ENCODE data around the gene RIN2. TPM values are rescaled to one million over a fixed set of nuclear protein-coding genes. Genes with fewer than 3 reads are reported as not detected.

RIN2 gene
- total and polyA plus RNA-seq, 2 of the 13 experiments (the other 11 are each of a cell fraction or from before 2014, with no cell fraction given), result 2.5 to 5.1 TPM

DNA sequence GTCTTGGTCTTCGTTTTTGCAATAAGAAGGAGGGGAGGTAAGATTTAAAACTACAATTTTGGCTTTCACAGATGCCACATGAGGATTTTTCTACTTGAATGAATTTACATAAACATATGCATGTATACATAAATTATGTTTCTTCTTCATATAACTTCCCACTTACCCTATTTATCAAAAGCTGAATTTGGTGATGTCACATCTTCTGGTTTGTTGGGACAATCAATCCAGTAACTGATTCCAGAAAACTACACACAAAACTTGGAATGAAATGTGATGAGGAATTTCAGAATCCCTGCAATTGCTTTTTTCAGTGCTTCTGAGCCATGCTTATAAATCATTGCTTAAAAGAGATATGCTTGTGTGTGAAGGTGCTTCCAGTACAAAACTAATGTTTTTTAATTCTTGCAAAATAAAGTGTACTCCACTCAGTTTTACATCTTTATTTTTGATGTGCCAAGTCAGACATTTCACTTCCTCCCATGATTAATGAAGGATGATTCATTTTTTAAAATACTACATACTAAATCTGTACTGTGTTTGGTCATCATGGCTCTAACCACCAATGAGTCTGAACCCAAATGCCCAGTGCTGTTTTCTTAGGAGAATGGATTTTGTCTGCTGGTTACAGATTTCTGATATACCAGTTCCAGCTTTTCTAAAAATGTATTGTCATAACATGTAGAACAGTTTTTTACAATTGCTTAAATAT lies 32.1 kb upstream of the RIN2 start:
- no peak overlapping the region for H3K4me2 ChIP-seq (ENCODE audit: low read depth, low read length)
- TF ChIP-seq MYPOP (CRISPR knock-in tag; IDR thresholded peaks at IDR 0.05) (no peak), ETV5 (CRISPR knock-in tag; IDR thresholded peaks at IDR 0.05; ENCODE audit: borderline replicate concordance) (no peak), ZNF20 (CRISPR knock-in tag; IDR thresholded peaks at IDR 0.05) (no peak)
- no peak overlapping the region for H3K4me3 ChIP-seq (replicated peaks in 1 of 3; ENCODE audit: insufficient read depth in 1 of 3, low read depth in 2 of 3, low read length in 3 of 3)
- no peaks in the 10 kb centered on the region for H3K36me3 ChIP-seq (replicated peaks in 1 of 2; ENCODE audit: control insufficient read depth in 1 of 2, insufficient read depth in 2 of 2, low read length in 2 of 2)
- no peak overlapping the region for H3K27ac ChIP-seq (ENCODE audit: extremely low read length, insufficient read depth, low read length)
- CTCF ChIA-PET (ENCODE audit: low intra/inter-chr PET ratio, low total read pairs), result no interaction called here
- intact Hi-C loops (cut with micrococcal nuclease; ENCODE audit: unreplicated experiment) (no loop called here), in situ Hi-C loops (cut with HindIII; ENCODE audit: extremely low pct_ligation_motif_present, low pct_unique_long_range_greater_than_20kb) (no loop called here)
- no peaks in the 10 kb centered on the region for H4K20me1 ChIP-seq (ENCODE audit: insufficient read depth, low read length)
- ATAC-seq (no peak), FAIRE-seq (peak; percentile 8), DNase-seq (ENCODE audit: low spot score) (no peak)
- H3K9me3 ChIP-seq (ENCODE audit: low read length), result no peaks in the 10 kb centered on the region
- H3K9ac ChIP-seq (ENCODE audit: insufficient read depth, low read depth, low read length), result no peak overlapping the region
- no peak overlapping the region for H2AFZ ChIP-seq (ENCODE audit: low read length)
- H3K27me3 ChIP-seq (ENCODE audit: control insufficient read depth in 1 of 2, insufficient read depth in 2 of 2, low read length in 2 of 2), result peaks cover 1 to 32% of the 10 kb centered on the region in 2 experiments; a peak in 3 of 5 replicates
- no TSS peak for BruUV-seq (replicated peaks)
- no peaks in the 10 kb centered on the region for H3K4me1 ChIP-seq (ENCODE audit: insufficient read depth, low read length)
- no peaks in the 10 kb centered on the region for H3K79me2 ChIP-seq (ENCODE audit: insufficient read depth, low read length)
- POLR2A ChIA-PET, result no interaction called here
- WGBS (ENCODE audit: low lambda C conversion rate), result 0% methylated on average over 1 of the region's 1 CpG

DNA sequence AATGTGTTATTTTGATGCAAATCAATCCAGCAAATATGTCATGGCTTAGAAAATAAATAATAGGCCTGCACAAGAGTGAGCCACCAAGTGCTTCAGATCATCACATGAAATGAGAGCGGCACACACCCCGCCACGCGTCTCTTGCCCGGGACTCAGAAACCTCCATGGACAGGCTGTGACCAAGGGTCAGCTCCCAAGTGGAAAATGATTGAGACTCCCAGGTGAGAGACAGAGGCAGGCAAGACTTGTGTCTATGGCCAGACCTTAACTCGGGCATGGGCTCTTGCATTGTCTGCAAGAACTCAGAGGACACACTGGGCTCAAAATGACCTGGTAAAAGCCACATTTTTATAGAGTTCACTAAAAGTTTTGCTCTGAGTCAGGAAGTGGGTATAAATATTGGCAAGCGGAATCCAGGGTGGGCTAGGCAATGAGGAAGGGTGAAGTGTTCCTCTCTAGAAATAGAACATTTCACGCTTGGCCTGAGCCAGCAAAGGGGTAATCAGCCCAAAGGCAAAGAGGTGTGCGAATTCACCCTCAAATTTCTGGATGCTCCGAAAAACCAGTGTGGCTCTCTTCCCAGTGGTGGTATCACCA lies 30.7 kb upstream of the RIN2 start:
- no peaks in the 10 kb centered on the region for H4K20me1 ChIP-seq (ENCODE audit: insufficient read depth, low read length)
- BruUV-seq (replicated peaks), result no TSS peak
- ChIA-PET CTCF (ENCODE audit: low intra/inter-chr PET ratio, low total read pairs) (no interaction called here), POLR2A (no interaction called here)
- H3K4me1 ChIP-seq (ENCODE audit: insufficient read depth, low read length), result no peaks in the 10 kb centered on the region
- peaks cover 1 to 21% of the 10 kb centered on the region in 2 experiments; a peak in 2 of 5 replicates for H3K27me3 ChIP-seq (ENCODE audit: control insufficient read depth in 1 of 2, insufficient read depth in 2 of 2, low read length in 2 of 2)
- H3K4me3 ChIP-seq (replicated peaks in 1 of 3; ENCODE audit: insufficient read depth in 1 of 3, low read depth in 2 of 3, low read length in 3 of 3), result no peak overlapping the region
- TF ChIP-seq ZNF12 (CRISPR knock-in tag; IDR thresholded peaks at IDR 0.05) (no peak), SP4 (CRISPR knock-in tag; IDR thresholded peaks at IDR 0.05) (no peak), JDP2 (CRISPR knock-in tag; IDR thresholded peaks at IDR 0.05; ENCODE audit: borderline replicate concordance) (no peak), ZNF264 (CRISPR knock-in tag; IDR thresholded peaks at IDR 0.05) (no peak), ZMYM4 (CRISPR knock-in tag; IDR thresholded peaks at IDR 0.05) (no peak)
- TF ChIP-seq, protein P1, sequence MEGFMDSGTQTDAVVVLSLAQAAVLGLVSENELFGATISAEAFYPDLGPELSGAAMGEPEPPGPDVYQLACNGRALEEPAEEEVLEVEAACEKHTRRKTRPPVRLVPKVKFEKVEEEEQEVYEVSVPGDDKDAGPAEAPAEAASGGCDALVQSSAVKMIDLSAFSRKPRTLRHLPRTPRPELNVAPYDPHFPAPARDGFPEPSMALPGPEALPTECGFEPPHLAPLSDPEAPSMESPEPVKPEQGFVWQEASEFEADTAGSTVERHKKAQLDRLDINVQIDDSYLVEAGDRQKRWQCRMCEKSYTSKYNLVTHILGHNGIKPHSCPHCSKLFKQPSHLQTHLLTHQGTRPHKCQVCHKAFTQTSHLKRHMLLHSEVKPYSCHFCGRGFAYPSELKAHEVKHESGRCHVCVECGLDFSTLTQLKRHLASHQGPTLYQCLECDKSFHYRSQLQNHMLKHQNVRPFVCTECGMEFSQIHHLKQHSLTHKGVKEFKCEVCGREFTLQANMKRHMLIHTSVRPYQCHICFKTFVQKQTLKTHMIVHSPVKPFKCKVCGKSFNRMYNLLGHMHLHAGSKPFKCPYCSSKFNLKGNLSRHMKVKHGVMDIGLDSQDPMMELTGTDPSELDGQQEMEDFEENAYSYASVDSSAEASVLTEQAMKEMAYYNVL (CRISPR knock-in tag; IDR thresholded peaks at IDR 0.05; ENCODE audit: borderline replicate concordance), result no peak
- TF ChIP-seq, protein P2, sequence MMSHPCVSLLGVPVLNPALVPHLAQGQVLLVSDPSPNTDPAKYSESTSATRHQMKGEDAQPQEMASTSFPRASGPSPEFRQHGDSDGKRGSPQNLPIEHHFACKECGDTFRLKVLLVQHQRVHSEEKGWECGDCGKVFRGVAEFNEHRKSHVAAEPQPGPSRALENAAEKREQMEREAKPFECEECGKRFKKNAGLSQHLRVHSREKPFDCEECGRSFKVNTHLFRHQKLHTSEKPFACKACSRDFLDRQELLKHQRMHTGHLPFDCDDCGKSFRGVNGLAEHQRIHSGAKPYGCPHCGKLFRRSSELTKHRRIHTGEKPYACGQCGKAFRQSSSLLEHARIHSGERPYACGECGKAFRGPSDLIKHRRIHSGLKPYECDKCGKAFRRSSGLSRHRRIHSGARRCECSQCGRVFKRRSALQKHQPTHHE (CRISPR knock-in tag; IDR thresholded peaks at IDR 0.05; ENCODE audit: borderline replicate concordance), result no peak
- no peaks in the 10 kb centered on the region for H3K9me3 ChIP-seq (ENCODE audit: low read length)
- H3K9ac ChIP-seq (ENCODE audit: insufficient read depth, low read depth, low read length), result no peak overlapping the region
- no peaks in the 10 kb centered on the region for H3K36me3 ChIP-seq (replicated peaks in 1 of 2; ENCODE audit: control insufficient read depth in 1 of 2, insufficient read depth in 2 of 2, low read length in 2 of 2)
- DNase-seq (ENCODE audit: low spot score) (no peak), FAIRE-seq (no peak), ATAC-seq (no peak)
- no peak overlapping the region for H2AFZ ChIP-seq (ENCODE audit: low read length)
- H3K79me2 ChIP-seq (ENCODE audit: insufficient read depth, low read length), result no peaks in the 10 kb centered on the region
- H3K27ac ChIP-seq (ENCODE audit: extremely low read length, insufficient read depth, low read length), result no peak overlapping the region
- H3K4me2 ChIP-seq (ENCODE audit: low read depth, low read length), result no peak overlapping the region
- 51% methylated on average over 10 of the region's 10 CpGs for WGBS (ENCODE audit: low lambda C conversion rate)
- intact Hi-C loops (cut with micrococcal nuclease; ENCODE audit: unreplicated experiment), result no loop called here
- in situ Hi-C loops (cut with HindIII; ENCODE audit: extremely low pct_ligation_motif_present, low pct_unique_long_range_greater_than_20kb), result no loop called here

Data from HepG2 (cell line).